GM18519 (cell line): ENCODE data around the gene CDC73.

Experiments used
- ATAC-seq: cut with Tn5 transposase; IDR thresholded peaks from one replicate; pipeline ENCODE4 v1.9.1; 2021; ENCODE audit warnings: mild to moderate bottlenecking, moderate library complexity; ENCODE audit not compliant: unreplicated experiment, low FRiP score

Gene CDC73

GRCh38 chr1:193121616-193122593 is at the start of gene CDC73:
Gene CDC73 (plus strand): TSS chr1:193122031. CDS start chr1:193122201, 170 bp downstream.
- ATAC-seq, result peak; percentile 84

DNA sequence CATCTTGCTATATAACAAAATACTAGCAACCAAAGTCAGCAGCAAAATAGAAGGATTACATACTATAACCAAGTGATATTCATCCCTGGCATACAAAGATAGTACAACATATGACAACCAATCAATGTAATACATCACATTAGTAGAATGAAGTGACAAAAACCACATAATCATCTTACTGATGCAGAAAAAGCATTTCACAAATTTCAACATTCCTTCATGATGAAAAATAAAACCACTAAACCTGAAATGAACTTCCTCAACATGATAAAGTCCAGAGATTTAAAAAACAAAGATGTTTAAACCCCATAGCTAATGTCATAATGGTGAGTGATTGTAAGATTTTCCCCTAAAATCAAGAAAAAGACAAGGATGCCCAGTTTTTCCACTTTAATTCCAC is 43.8 kb upstream of the CDC73 start:
- ATAC-seq, result no peak

- no peak for ATAC-seq
These were observed 42.6 kb upstream of the CDC73 start for GRCh38 chr1:193079187-193079586.

DNA sequence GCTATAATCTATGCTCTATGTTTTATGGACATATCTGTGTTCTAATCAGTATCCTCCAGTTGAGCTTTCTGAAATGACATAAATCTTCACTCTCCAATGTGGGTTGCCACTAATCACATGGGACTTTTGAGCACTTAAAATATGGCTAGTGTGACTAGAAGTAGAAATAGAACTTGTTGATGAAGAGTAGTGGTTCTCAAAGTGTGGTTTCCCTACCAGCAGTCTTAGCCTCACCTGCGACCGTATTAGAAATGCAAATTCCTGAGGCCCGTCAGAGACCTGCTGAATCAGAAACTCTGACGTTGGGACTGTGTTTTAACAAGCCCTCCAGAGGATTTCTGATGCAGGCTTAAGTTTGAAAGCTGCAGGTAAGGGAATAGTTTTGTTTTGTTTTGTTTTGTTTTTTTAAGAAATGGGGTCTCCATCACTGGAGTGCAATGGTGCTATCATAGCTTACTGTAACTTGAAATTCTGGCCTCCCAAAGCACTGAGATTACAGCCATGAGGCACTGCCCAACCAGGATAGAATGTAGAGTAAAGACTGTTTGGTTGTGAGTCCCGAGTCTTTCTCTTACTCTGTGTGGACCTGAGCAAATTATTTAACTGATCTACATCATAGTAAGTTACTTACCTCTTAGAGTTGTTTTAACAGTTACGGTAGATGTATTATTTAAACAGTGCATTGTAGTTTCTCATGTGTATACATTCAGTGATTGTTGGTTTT is 38.3 kb upstream of the CDC73 start:
- ATAC-seq, result peak; percentile 96

- no peak for ATAC-seq
These were observed 36.6 kb upstream of the CDC73 start for GRCh38 chr1:193085263-193085662.

DNA sequence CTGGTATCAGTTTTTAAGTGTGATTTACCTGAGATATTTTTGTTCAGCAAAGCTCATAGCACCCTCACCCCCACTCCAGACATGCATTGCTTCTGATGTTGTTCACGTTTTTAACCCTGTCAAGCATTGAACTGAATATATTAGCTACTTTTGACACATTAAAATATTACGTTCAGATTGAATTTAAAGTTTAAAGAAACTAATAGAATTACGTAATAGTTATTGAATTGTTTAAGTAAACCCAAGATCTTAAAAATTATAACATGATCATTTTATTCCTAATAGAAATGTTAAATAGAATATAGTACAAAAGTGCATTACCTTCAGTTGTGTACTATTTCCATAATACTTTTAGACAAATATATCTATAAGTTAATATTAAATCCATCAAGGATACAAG is 35.5 kb upstream of the CDC73 start:
- no peak for ATAC-seq

DNA sequence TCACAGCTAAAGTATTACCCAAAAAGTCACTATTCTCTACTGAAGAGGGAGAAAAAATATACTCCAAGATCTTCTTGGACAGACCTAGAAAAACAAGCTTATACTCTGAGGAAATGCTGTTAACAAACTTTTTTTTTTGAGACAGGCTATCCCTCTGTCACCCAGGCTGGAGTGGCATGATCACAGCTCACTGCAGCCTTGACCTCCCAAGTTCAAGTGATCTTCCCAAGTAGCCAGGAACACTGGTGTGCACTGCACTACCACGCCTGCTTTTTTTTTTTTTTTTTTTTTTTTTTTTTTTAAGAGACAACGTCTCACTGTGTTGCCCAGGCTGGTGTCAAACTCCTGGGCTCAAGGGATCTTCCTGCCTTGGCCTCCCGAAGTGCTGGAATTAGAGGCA is 33.9 kb upstream of the CDC73 start:
- ATAC-seq, result no peak

- ATAC-seq, result no peak
These were observed 31.0 kb upstream of the CDC73 start for GRCh38 chr1:193090865-193091264.

GRCh38 chr1:193094112-193094511 is 27.7 kb upstream of the CDC73 start:
- no peak for ATAC-seq

DNA sequence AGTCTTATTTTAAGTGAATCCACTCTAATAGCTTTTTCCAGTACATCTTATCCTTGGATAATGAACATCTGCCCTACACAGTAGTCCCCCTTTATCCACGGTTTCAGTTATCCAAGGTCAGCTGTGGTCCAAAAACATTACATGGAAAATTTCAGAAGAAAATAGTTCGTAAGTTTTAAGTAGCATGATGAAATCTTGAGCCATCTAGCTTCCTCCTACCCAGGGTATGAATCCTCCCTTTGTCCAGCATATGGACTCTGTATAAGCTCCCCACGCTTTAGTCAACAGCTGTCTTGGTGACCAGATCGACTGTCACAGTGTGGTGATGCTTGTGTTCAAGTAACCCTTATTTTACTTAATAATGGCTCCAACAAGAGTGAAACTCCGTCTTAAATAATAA is 19.2 kb upstream of the CDC73 start:
- no peak for ATAC-seq

- no peak for ATAC-seq
These were observed 17.9 kb upstream of the CDC73 start for GRCh38 chr1:193103759-193104501.

- ATAC-seq, result peak; percentile 21
These were observed 17.3 kb upstream of the CDC73 start for GRCh38 chr1:193104502-193104906.

- peak; percentile 64 for ATAC-seq
These were observed 16.7 kb upstream of the CDC73 start, which contains the start of gene GLRX2 for GRCh38 chr1:193104907-193105820. Gene GLRX2 (minus strand): TSS chr1:193105414. CDS start chr1:193105382, 32 bp downstream.

- ATAC-seq, result no peak
These were observed 16.0 kb upstream of the CDC73 start for GRCh38 chr1:193105821-193106177.

GRCh38 chr1:193108471-193108870 is 13.4 kb upstream of the CDC73 start:
- no peak for ATAC-seq

DNA sequence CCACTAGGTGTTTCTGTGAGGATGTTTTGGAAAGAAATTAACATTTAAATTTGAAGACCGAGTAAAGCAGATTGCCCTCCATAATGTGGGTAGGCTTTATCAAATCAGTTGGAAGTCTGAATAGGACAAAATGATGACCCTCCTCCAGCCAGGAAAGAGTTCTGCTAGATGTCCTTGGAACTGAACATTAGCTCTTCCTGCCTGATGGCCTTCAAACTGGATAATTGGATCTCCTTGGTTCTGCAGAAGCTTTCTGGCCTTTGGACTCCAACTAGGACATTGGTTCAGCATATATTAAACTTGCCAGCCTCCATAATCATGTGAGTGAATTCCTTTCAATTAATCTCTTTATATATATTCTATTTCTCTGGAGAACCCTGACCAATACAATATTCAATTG is 12.2 kb upstream of the CDC73 start:
- ATAC-seq, result no peak

DNA sequence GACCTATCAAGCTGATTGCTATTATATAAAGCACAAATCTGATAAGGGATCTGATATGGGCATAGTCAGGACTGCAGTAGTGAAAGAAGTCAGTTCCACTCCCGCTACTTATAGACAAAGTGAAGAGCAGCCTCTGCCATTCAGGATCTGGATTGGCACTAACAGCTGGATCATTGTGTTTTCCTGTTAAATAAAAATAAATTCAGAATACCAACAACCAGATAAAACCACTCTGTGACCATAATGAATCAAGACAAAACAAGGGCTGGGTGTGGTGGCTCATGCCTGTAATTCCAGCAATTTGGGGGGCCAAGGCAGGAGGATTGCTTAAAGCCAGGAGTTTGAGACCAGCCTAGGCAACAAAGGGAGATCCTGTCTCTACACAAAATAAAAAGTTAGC is 11.6 kb upstream of the CDC73 start:
- ATAC-seq, result no peak

GRCh38 chr1:193110864-193111263 is 11.0 kb upstream of the CDC73 start:
- ATAC-seq, result no peak

- no peak for ATAC-seq
These were observed 10.2 kb upstream of the CDC73 start for GRCh38 chr1:193111641-193112090.
